K562 (cell line): ENCODE results near the gene TESK1. TPM values are rescaled to one million over a fixed set of nuclear protein-coding genes. Genes with fewer than 3 reads are reported as not detected.

Experiments used
- CAMTA2 ChIP-seq: fragments of 250-450 bp; sonication (Bioruptor Pico); conservative IDR thresholded peaks from 2 replicates; pipeline ENCODE4 v1.5.1; 2022
- CBX8 ChIP-seq: fragments of 200-600 bp; sonication (generic); IDR thresholded peaks from 2 replicates; pipeline ENCODE4 v1.6.1; 2012; ENCODE audit warnings: borderline replicate concordance, mixed run types, low read depth, mild to moderate bottlenecking, moderate library complexity, mixed read lengths, low read length, control low read depth, inconsistent platforms; ENCODE audit not compliant: poor library complexity, severe bottlenecking; ENCODE audit errors: extremely low read depth
- CREB1 ChIP-seq, 2 experiments: sonication (generic) in 1 of 2; formaldehyde crosslinking in 1 of 2; IDR thresholded peaks; 2 replicates each; pipeline versions ENCODE4 v1.6.1 to v1.8.0; 2012 to 2022; ENCODE audit warnings: inconsistent platforms in 1 of 2, mild to moderate bottlenecking in 1 of 2, missing genetic modification reagents in 1 of 2, moderate library complexity in 1 of 2
- E2F5 ChIP-seq: sonication (generic); formaldehyde crosslinking; IDR thresholded peaks from 2 replicates; pipeline ENCODE4 v1.8.0; 2022; ENCODE audit warnings: mild to moderate bottlenecking, missing genetic modification reagents
- GATAD2B ChIP-seq: fragments of 450-650 bp; IDR thresholded peaks from 2 replicates; pipeline ENCODE4 v1.6.1; 2017; ENCODE audit warnings: mild to moderate bottlenecking, borderline replicate concordance
- HMBOX1 ChIP-seq: sonication (generic); IDR thresholded peaks from 2 replicates; pipeline ENCODE4 v1.6.1; 2016
- IRF2 ChIP-seq: sonication (generic); formaldehyde crosslinking; IDR thresholded peaks from 2 replicates; pipeline ENCODE4 v1.8.1; 2022; ENCODE audit warnings: mild to moderate bottlenecking, missing genetic modification reagents
- MCM2 ChIP-seq: fragments of 450-650 bp; IDR thresholded peaks from 2 replicates; pipeline ENCODE4 v1.6.1; 2017; ENCODE audit warnings: low read depth, mild to moderate bottlenecking
- MITF ChIP-seq: IDR thresholded peaks from 2 replicates; pipeline ENCODE4 v1.6.1; 2014; ENCODE audit warnings: antibody characterized with exemption
- NEUROD1 ChIP-seq: fragments of 150-350 bp; IDR thresholded peaks from 2 replicates; pipeline ENCODE4 v1.6.1; 2014; ENCODE audit warnings: borderline replicate concordance, low read length, low read depth; ENCODE audit not compliant: partially characterized antibody
- NUFIP1 ChIP-seq: fragments of 450-650 bp; IDR thresholded peaks from 2 replicates; pipeline ENCODE4 v1.6.1; 2018; ENCODE audit not compliant: partially characterized antibody
- SNAPC5 ChIP-seq: fragments of 250-450 bp; sonication (Bioruptor Pico); IDR thresholded peaks from 2 replicates; pipeline ENCODE4 v1.8.0; 2021; ENCODE audit warnings: moderate library complexity, mild to moderate bottlenecking, inconsistent platforms
- TCF7 ChIP-seq: sonication (generic); IDR thresholded peaks from 2 replicates; pipeline ENCODE4 v1.6.1; 2016; ENCODE audit warnings: antibody characterized with exemption, borderline replicate concordance
- TRIM25 ChIP-seq: fragments of 450-650 bp; IDR thresholded peaks from 2 replicates; pipeline ENCODE4 v1.7.0; 2016; ENCODE audit warnings: borderline replicate concordance
- ZBTB11 ChIP-seq, 3 experiments: fragments of 200-800 bp in 1 of 3; fragments of 250-450 bp in 1 of 3; fragments of 450-650 bp in 1 of 3; sonication (Bioruptor Pico) in 1 of 3; sonication (Bioruptor generic) in 1 of 3; formaldehyde crosslinking in 1 of 3; IDR thresholded peaks; 2 replicates each; pipeline versions ENCODE4 v1.6.1 to v1.8.0; 2016 to 2022; ENCODE audit warnings: mild to moderate bottlenecking in 2 of 3, missing genetic modification characterization in 2 of 3, missing compliant biosample characterization in 1 of 3, moderate library complexity in 1 of 3
- ZNF280A ChIP-seq: fragments of 450-650 bp; IDR thresholded peaks from 2 replicates; pipeline ENCODE4 v1.6.1; 2018; ENCODE audit warnings: mild to moderate bottlenecking, low read depth; ENCODE audit not compliant: partially characterized antibody
- polyA plus RNA-seq, 8 experiments: library from polyadenylated mRNA; depleted of rRNA in 4 of 8; stranded (reverse) in 5 of 8; unstranded in 3 of 8; fragments of >200 nt; fragmentation: Nextera tagmentation in 2 of 8; fragmentation: Illumina TruSeq in 1 of 8; extraction: Ambion mirVana in 2 of 8; extraction: Trizol in 1 of 8; gene quantifications; 2 replicates each; pipeline versions ENCODE4 v1.2.1 to v1.2.3, GENCODE V29; 2011 to 2014; ENCODE audit warnings: inconsistent platforms in 1 of 8, missing spikeins in 1 of 8
- total RNA-seq, 7 experiments: library from RNA; depleted of rRNA in 6 of 7; stranded (reverse); fragments of >200 nt in 6 of 7; fragmentation: Illumina TruSeq in 2 of 7; extraction: Trizol in 2 of 7; gene quantifications; 2 replicates each; pipeline versions ENCODE4 v1.2.1 to v1.2.3, GENCODE V29; 2011 to 2021; ENCODE audit warnings: low replicate concordance in 1 of 7

TESK1 gene
- total and polyA plus RNA-seq, 9 of the 15 experiments (the other 6 are each of a cell fraction or from before 2014, with no cell fraction given) = 0.07 to 10.4 (median 4.1) TPM

- TF ChIP-seq ZNF280A = no peak
- no peak for TF ChIP-seq TCF7
- no peak for TF ChIP-seq HMBOX1
- peak; percentile 42 for TF ChIP-seq NEUROD1
- no peak for TF ChIP-seq GATAD2B
- no peak for TF ChIP-seq CAMTA2
- TF ChIP-seq CREB1 (IDR thresholded peaks at IDR 0.05) = peak; percentile 73
- peak; percentile 84 for TF ChIP-seq CREB1 (CRISPR knock-in tag; IDR thresholded peaks at IDR 0.05)
- TF ChIP-seq CBX8 = no peak
- TF ChIP-seq NUFIP1 = no peak
- no peak for TF ChIP-seq SNAPC5 (CRISPR knock-in tag)
- no peak for TF ChIP-seq MITF
- TF ChIP-seq IRF2 (CRISPR knock-in tag) = no peak
- TF ChIP-seq TRIM25 = no peak
- TF ChIP-seq E2F5 (CRISPR knock-in tag) = no peak
- TF ChIP-seq ZBTB11 (CRISPR knock-in tag; IDR thresholded peaks at IDR 0.05) = peak in 1 of 3 experiments; percentile 63; a peak in 2 of 6 replicates
- no peak for TF ChIP-seq MCM2
Observed at GRCh38 chr9:35603986-35604577, 980 bp upstream of the TESK1 start (continued).
